Measurements from ENCODE around the gene CETP. TPM values are rescaled to one million over a fixed set of nuclear protein-coding genes. Genes with fewer than 3 reads are reported as not detected.

Gene CETP
- total and polyA plus RNA-seq, 2 of the 8 experiments (the other 6 are each of a cell fraction or from before 2014, with no cell fraction given): not detected

- no peak for TF ChIP-seq CHD7 (IDR thresholded peaks at IDR 0.05; ENCODE audit: insufficient replicate concordance, low read length)
- TF ChIP-seq ASH2L (IDR thresholded peaks at IDR 0.05; ENCODE audit: low read length): no peak
- no peak for TF ChIP-seq HDAC2 (IDR thresholded peaks at IDR 0.05; ENCODE audit: borderline replicate concordance in 1 of 2, low read depth in 2 of 2, low read length in 2 of 2)
- TF ChIP-seq TCF12 (IDR thresholded peaks at IDR 0.05; ENCODE audit: low read depth, low read length): no peak
- no peak for TF ChIP-seq FOSL1 (IDR thresholded peaks at IDR 0.05; ENCODE audit: insufficient read depth, low read depth, low read length)
- no peak for TF ChIP-seq EP300 (IDR thresholded peaks at IDR 0.05; ENCODE audit: borderline replicate concordance in 1 of 2, low read depth in 2 of 2, low read length in 2 of 2)
- TF ChIP-seq CTCF (IDR thresholded peaks at IDR 0.05; ENCODE audit: control extremely low read depth in 1 of 3, insufficient read depth in 1 of 3, low read depth in 1 of 3, low read length in 3 of 3): no peak
Measured at GRCh38 chr16:57000271-57001025, 38.7 kb downstream of the CETP start (continued).
